Measurements from ENCODE around the gene ITPR2. TPM values are rescaled to one million over a fixed set of nuclear protein-coding genes. Genes with fewer than 3 reads are reported as not detected.

ITPR2 gene
- total and polyA plus RNA-seq, 2 of the 13 experiments (the other 11 are each of a cell fraction or from before 2014, with no cell fraction given) = 31.9 to 81.9 TPM

DNA sequence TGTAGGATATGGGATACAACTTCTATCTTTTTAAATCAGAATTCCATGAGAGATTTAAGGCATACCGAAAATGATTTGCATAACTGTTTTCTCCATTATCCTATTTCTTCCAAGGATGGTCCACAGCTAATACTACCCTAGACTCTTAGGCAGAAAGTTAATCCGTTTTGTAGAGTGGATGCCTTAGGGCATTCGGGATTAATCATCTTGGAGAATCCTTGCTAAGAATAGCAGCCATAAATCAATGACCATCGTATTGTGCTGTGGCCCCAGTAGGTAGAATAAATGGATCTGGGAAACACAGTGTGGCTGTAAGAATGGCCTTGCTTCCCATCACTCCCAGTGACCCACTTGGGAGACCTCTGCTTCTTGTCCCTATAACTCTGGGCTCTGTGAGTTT, 538.0 kb downstream of the ITPR2 start (continued):
- TF ChIP-seq, protein P1, sequence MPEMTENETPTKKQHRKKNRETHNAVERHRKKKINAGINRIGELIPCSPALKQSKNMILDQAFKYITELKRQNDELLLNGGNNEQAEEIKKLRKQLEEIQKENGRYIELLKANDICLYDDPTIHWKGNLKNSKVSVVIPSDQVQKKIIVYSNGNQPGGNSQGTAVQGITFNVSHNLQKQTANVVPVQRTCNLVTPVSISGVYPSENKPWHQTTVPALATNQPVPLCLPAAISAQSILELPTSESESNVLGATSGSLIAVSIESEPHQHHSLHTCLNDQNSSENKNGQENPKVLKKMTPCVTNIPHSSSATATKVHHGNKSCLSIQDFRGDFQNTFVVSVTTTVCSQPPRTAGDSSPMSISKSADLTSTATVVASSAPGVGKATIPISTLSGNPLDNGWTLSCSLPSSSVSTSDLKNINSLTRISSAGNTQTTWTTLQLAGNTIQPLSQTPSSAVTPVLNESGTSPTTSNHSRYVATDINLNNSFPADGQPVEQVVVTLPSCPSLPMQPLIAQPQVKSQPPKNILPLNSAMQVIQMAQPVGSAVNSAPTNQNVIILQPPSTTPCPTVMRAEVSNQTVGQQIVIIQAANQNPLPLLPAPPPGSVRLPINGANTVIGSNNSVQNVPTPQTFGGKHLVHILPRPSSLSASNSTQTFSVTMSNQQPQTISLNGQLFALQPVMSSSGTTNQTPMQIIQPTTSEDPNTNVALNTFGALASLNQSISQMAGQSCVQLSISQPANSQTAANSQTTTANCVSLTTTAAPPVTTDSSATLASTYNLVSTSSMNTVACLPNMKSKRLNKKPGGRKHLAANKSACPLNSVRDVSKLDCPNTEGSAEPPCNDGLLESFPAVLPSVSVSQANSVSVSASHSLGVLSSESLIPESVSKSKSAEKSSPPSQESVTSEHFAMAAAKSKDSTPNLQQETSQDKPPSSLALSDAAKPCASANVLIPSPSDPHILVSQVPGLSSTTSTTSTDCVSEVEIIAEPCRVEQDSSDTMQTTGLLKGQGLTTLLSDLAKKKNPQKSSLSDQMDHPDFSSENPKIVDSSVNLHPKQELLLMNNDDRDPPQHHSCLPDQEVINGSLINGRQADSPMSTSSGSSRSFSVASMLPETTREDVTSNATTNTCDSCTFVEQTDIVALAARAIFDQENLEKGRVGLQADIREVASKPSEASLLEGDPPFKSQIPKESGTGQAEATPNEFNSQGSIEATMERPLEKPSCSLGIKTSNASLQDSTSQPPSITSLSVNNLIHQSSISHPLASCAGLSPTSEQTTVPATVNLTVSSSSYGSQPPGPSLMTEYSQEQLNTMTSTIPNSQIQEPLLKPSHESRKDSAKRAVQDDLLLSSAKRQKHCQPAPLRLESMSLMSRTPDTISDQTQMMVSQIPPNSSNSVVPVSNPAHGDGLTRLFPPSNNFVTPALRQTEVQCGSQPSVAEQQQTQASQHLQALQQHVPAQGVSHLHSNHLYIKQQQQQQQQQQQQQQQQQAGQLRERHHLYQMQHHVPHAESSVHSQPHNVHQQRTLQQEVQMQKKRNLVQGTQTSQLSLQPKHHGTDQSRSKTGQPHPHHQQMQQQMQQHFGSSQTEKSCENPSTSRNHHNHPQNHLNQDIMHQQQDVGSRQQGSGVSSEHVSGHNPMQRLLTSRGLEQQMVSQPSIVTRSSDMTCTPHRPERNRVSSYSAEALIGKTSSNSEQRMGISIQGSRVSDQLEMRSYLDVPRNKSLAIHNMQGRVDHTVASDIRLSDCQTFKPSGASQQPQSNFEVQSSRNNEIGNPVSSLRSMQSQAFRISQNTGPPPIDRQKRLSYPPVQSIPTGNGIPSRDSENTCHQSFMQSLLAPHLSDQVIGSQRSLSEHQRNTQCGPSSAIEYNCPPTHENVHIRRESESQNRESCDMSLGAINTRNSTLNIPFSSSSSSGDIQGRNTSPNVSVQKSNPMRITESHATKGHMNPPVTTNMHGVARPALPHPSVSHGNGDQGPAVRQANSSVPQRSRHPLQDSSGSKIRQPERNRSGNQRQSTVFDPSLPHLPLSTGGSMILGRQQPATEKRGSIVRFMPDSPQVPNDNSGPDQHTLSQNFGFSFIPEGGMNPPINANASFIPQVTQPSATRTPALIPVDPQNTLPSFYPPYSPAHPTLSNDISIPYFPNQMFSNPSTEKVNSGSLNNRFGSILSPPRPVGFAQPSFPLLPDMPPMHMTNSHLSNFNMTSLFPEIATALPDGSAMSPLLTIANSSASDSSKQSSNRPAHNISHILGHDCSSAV (CRISPR knock-in tag; IDR thresholded peaks at IDR 0.05; ENCODE audit: borderline replicate concordance) = no peak
- TF ChIP-seq ZNF878 (CRISPR knock-in tag; IDR thresholded peaks at IDR 0.05) (no peak), GTF2F1 (IDR thresholded peaks at IDR 0.05; ENCODE audit: low read length) (no peak)

DNA sequence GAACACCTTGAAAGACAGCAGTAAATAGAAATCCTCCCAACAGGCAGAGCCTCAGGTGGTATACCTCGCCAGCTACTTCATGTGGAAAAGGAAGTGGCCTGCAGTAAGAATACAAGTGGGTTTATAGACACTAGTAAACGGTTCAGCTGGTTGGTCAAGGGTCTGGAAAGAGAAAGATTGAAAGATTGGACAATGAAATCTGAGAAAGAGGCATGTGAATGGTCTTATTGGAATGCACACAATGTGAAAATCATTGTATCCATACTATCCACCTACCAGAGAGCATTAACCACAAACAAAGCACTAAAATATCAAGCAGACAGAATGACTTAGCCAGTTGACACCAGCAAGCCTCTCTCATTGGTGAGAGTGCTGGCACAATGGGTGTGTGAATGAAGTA, 539.4 kb downstream of the ITPR2 start:
- Histone ChIP-seq H3K4me2 (ENCODE audit: low read depth, low read length) (no peak overlapping the region), H3K27ac (ENCODE audit: extremely low read length, insufficient read depth, low read length) (no peak overlapping the region), H3K9ac (ENCODE audit: insufficient read depth, low read depth, low read length) (no peak overlapping the region), H3K79me2 (ENCODE audit: insufficient read depth, low read length) (no peaks in the 10 kb centered on the region), H3K9me3 (ENCODE audit: low read length) (no peaks in the 10 kb centered on the region), H3K4me3 (replicated peaks in 1 of 3; ENCODE audit: insufficient read depth in 1 of 3, low read depth in 2 of 3, low read length in 3 of 3) (no peak overlapping the region), H3K36me3 (replicated peaks in 1 of 2; ENCODE audit: control insufficient read depth in 1 of 2, insufficient read depth in 2 of 2, low read length in 2 of 2) (no peaks in the 10 kb centered on the region), H3K4me1 (ENCODE audit: insufficient read depth, low read length) (no peaks in the 10 kb centered on the region), H4K20me1 (ENCODE audit: insufficient read depth, low read length) (no peaks in the 10 kb centered on the region), H2AFZ (ENCODE audit: low read length) (no peak overlapping the region), H3K27me3 (ENCODE audit: control insufficient read depth in 1 of 2, insufficient read depth in 2 of 2, low read length in 2 of 2) (peaks cover 1 to 4% of the 10 kb centered on the region in 2 experiments; a peak in 4 of 5 replicates)
- BruUV-seq (replicated peaks) = no TSS peak
- CTCF ChIA-PET (ENCODE audit: low intra/inter-chr PET ratio, low total read pairs) = no interaction called here
- intact Hi-C loops (cut with micrococcal nuclease; ENCODE audit: unreplicated experiment) = no loop called here
- no peak for DNase-seq (ENCODE audit: low spot score)
- POLR2A ChIA-PET = no interaction called here
- in situ Hi-C loops (cut with HindIII; ENCODE audit: extremely low pct_ligation_motif_present, low pct_unique_long_range_greater_than_20kb) = no loop called here
- ATAC-seq = no peak
- no peak for TF ChIP-seq ZNF468 (CRISPR knock-in tag; IDR thresholded peaks at IDR 0.05)
- no peak for TF ChIP-seq NR2F2 (IDR thresholded peaks at IDR 0.05; ENCODE audit: borderline replicate concordance, low read depth)
- TF ChIP-seq HNF4G (IDR thresholded peaks at IDR 0.05; ENCODE audit: borderline replicate concordance, low read depth, low read length) = no peak
- TF ChIP-seq HNF4G (CRISPR knock-in tag; IDR thresholded peaks at IDR 0.05; ENCODE audit: borderline replicate concordance, low read depth) = no peak
- TF ChIP-seq NCOA1 (CRISPR knock-in tag; IDR thresholded peaks at IDR 0.05) = no peak
- no peak for TF ChIP-seq NRL (CRISPR knock-in tag; IDR thresholded peaks at IDR 0.05; ENCODE audit: borderline replicate concordance)
- TF ChIP-seq, protein P2, sequence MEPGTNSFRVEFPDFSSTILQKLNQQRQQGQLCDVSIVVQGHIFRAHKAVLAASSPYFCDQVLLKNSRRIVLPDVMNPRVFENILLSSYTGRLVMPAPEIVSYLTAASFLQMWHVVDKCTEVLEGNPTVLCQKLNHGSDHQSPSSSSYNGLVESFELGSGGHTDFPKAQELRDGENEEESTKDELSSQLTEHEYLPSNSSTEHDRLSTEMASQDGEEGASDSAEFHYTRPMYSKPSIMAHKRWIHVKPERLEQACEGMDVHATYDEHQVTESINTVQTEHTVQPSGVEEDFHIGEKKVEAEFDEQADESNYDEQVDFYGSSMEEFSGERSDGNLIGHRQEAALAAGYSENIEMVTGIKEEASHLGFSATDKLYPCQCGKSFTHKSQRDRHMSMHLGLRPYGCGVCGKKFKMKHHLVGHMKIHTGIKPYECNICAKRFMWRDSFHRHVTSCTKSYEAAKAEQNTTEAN (CRISPR knock-in tag; conservative IDR thresholded peaks at IDR 0.05) = no peak
- no peak for TF ChIP-seq ZNF878 (CRISPR knock-in tag; IDR thresholded peaks at IDR 0.05)
- no peak for TF ChIP-seq MBNL3 (CRISPR knock-in tag; conservative IDR thresholded peaks at IDR 0.05)
- no peak for TF ChIP-seq ZFX (CRISPR knock-in tag; IDR thresholded peaks at IDR 0.05; ENCODE audit: low read depth)
- TF ChIP-seq MEIS2 (CRISPR knock-in tag; IDR thresholded peaks at IDR 0.05) = no peak
- TF ChIP-seq SIN3B (IDR thresholded peaks at IDR 0.05; ENCODE audit: low read length) = no peak
- no peak for FAIRE-seq
- 4% methylated on average over 2 of the region's 2 CpGs for WGBS (ENCODE audit: low lambda C conversion rate)
